ENCODE measurements around the gene PLCH1. TPM values are rescaled to one million over a fixed set of nuclear protein-coding genes. Genes with fewer than 3 reads are reported as not detected.

PLCH1 gene
- total and polyA plus RNA-seq, 2 of the 8 experiments (the other 6 are each of a cell fraction or from before 2014, with no cell fraction given): 5.8 to 17.2 TPM

GRCh38 chr3:155618543-155618942 is 126.3 kb downstream of the PLCH1 start:
- Histone ChIP-seq H2AFZ (ENCODE audit: low read length) (no peak overlapping the region), H3K9me3 (ENCODE audit: insufficient read depth in 2 of 2, low read depth in 1 of 2, low read length in 1 of 2) (peaks cover 8 to 19% of the 10 kb centered on the region in 2 experiments), H3K4me3 (ENCODE audit: extremely low read depth in 1 of 4, insufficient read depth in 2 of 4, low read depth in 3 of 4, low read length in 4 of 4) (no peak overlapping the region; a peak in 1 of 8 replicates), H3K9ac (replicated peaks in 1 of 4; ENCODE audit: extremely low read depth in 1 of 4, low read depth in 3 of 4, low read length in 3 of 4) (no peak overlapping the region), H2AK5ac (ENCODE audit: low read depth, low read length) (0 out of 2 replicates have a peak overlapping the region, but pooled peaks have one; percentile 33), H3K4me1 (replicated peaks in 1 of 4; ENCODE audit: control insufficient read depth in 3 of 4, insufficient read depth in 4 of 4, low read length in 3 of 4) (peaks cover 4 to 16% (median 10%) of the 10 kb centered on the region in 4 experiments; a peak in 5 of 7 replicates), H3K27ac (ENCODE audit: low read depth, low read length) (0 out of 2 replicates have a peak overlapping the region, but pooled peaks have one; percentile 18), H3K18ac (ENCODE audit: extremely low read depth, low read length) (peak overlapping the region; percentile 25), H3K79me1 (ENCODE audit: low read depth, low read length) (no peaks in the 10 kb centered on the region), H2BK12ac (ENCODE audit: low read depth, low read length) (peak overlapping the region; percentile 98), H3K79me2 (ENCODE audit: control insufficient read depth in 1 of 2, insufficient read depth in 2 of 2, low read length in 2 of 2) (peaks cover 0 to 10% of the 10 kb centered on the region in 2 experiments; a peak in 2 of 4 replicates), H2BK120ac (replicated peaks; ENCODE audit: low read depth, low read length) (peak overlapping the region; percentile 94), H3K56ac (replicated peaks; ENCODE audit: insufficient read length, low read depth, low read length) (no peak overlapping the region), H3K4ac (replicated peaks; ENCODE audit: insufficient read length, low read depth, low read length) (no peak overlapping the region), H4K8ac (ENCODE audit: extremely low read depth, insufficient read depth, low read length) (no peak overlapping the region), H4K91ac (replicated peaks; ENCODE audit: insufficient read length, low read length) (peak overlapping the region; percentile 97), H4K20me1 (replicated peaks in 1 of 2; ENCODE audit: control insufficient read depth in 1 of 2, insufficient read depth in 2 of 2, low read length in 2 of 2) (no peaks in the 10 kb centered on the region), H2BK20ac (ENCODE audit: low read length) (peak overlapping the region; percentile 95; the same call in 1 of the 2 replicates), H4K5ac (ENCODE audit: insufficient read length, low read depth, low read length) (peak overlapping the region; percentile 78), H3K23me2 (ENCODE audit: low read depth, low read length) (0 out of 2 replicates have a peak, but pooled peaks cover 1% of the 10 kb centered on the region), H2BK15ac (ENCODE audit: low read length) (0 out of 2 replicates have a peak overlapping the region, but pooled peaks have one; percentile 53), H3K36me3 (ENCODE audit: control insufficient read depth in 2 of 4, insufficient read depth in 4 of 4, low read length in 3 of 4) (peaks cover 0 to 17% (median 6%) of the 10 kb centered on the region in 4 experiments; a peak in 3 of 8 replicates), H3K14ac (ENCODE audit: insufficient read length) (no peak overlapping the region), H3K4me2 (ENCODE audit: insufficient read depth in 1 of 2, low read depth in 2 of 2, low read length in 2 of 2) (0 out of 4 replicates have a peak overlapping the region, but pooled peaks of 1 of the 2 experiments have one; percentile 29), H3K27me3 (replicated peaks in 1 of 4; ENCODE audit: control insufficient read depth in 3 of 4, extremely low read depth in 1 of 4, insufficient read depth in 3 of 4, low read length in 3 of 4) (no peaks in the 10 kb centered on the region), H3K23ac (ENCODE audit: insufficient read length) (no peak overlapping the region), H2BK5ac (ENCODE audit: low read depth, low read length) (peak overlapping the region; percentile 93; the same call in 1 of the 2 replicates)
- no peak for DNase-seq (ENCODE audit: low read depth in 1 of 2, low spot score in 2 of 2)
- TF ChIP-seq CREB1 (IDR thresholded peaks at IDR 0.05): no peak
- no peak for TF ChIP-seq SIX5 (IDR thresholded peaks at IDR 0.05; ENCODE audit: low read depth, low read length)
- no peak for TF ChIP-seq POLR2AphosphoS5 (IDR thresholded peaks at IDR 0.05; ENCODE audit: low read depth, low read length)
- no peak for TF ChIP-seq GABPA (IDR thresholded peaks at IDR 0.05; ENCODE audit: borderline replicate concordance, insufficient read depth, low read length)
- no peak for TF ChIP-seq JUN (IDR thresholded peaks at IDR 0.05; ENCODE audit: low read depth, low read length)
- no peak for TF ChIP-seq RFX5 (IDR thresholded peaks at IDR 0.05; ENCODE audit: borderline replicate concordance, low read depth, low read length)
- TF ChIP-seq BACH1 (IDR thresholded peaks at IDR 0.05; ENCODE audit: low read length): no peak
- TF ChIP-seq EZH2 (IDR thresholded peaks at IDR 0.05; ENCODE audit: low read depth, low read length, severe bottlenecking): no peak
- TF ChIP-seq POLR2A (IDR thresholded peaks at IDR 0.05; ENCODE audit: control extremely low read depth in 1 of 2, low read depth in 2 of 2, low read length in 2 of 2): no peak
- TF ChIP-seq YY1 (IDR thresholded peaks at IDR 0.05; ENCODE audit: low read depth, low read length): no peak
- CTCF ChIA-PET (ENCODE audit: partially characterized antibody): interaction anchor here (0.7 to 1.3 kb wide), 2 partner anchors 83 to 425 kb away, joined by 3 to 4 read pairs; no protein-coding TSS in a partner anchor
- FAIRE-seq: no peak
- POLR2A ChIA-PET (ENCODE audit: partially characterized antibody): interaction anchor here (1.6 kb wide), 1 partner anchor 12 kb away, joined by 4 read pairs; no protein-coding TSS in a partner anchor

Measured in H1 (cell line).